Muscle of back (tissue), 11 donors: Measurements from ENCODE around the gene NOP9. TPM values are rescaled to one million over a fixed set of nuclear protein-coding genes. Genes with fewer than 3 reads are reported as not detected.

Experiments used
- DNase-seq, 3 donors: peaks; one replicate each; pipeline versions ENCODE4 v3.0.0 to v3.0.0-alpha.2; 2013
- polyA plus RNA-seq, 10 donors: library from polyadenylated mRNA; unstranded; fragments of 120-200 nt; gene quantifications; one replicate each; pipeline ENCODE4 v1.2.1, GENCODE V29; 2013; ENCODE audit not compliant: insufficient read length in 10 of 10

NOP9 gene
- polyA plus RNA-seq, 10 donors = 18.6 to 24.6 (median 20.0) TPM

GRCh38 chr14:24261969-24262327 is 37.7 kb upstream of the NOP9 start:
- no peak for DNase-seq

- no peak for DNase-seq
These were observed 36.6 kb upstream of the NOP9 start, which contains the start of gene TGM1 for GRCh38 chr14:24262821-24263733. TGM1 (minus strand) TSS chr14:24263177; CDS start chr14:24262352, 825 bp downstream.

- no peak for DNase-seq
These were observed 35.8 kb upstream of the NOP9 start for GRCh38 chr14:24263848-24264247.

GRCh38 chr14:24264298-24264697 is 35.4 kb upstream of the NOP9 start:
- peak in 1 of 3 donors; percentile 31 for DNase-seq

- no peak for DNase-seq
These were observed 33.1 kb upstream of the NOP9 start for GRCh38 chr14:24266344-24267244.

GRCh38 chr14:24267516-24267915 is 32.1 kb upstream of the NOP9 start:
- DNase-seq = no peak

- no peak for DNase-seq
These were observed 31.4 kb upstream of the NOP9 start for GRCh38 chr14:24268225-24268624.

- DNase-seq = no peak
These were observed 30.3 kb upstream of the NOP9 start for GRCh38 chr14:24269368-24269767.

- DNase-seq = no peak
These were observed 29.6 kb upstream of the NOP9 start for GRCh38 chr14:24269910-24270536.

- DNase-seq = no peak
These were observed 29.0 kb upstream of the NOP9 start for GRCh38 chr14:24270537-24271133.

- peak; percentile 86 to 95 (median 91) for DNase-seq
These were observed 28.4 kb upstream of the NOP9 start, which contains the start of gene RABGGTA for GRCh38 chr14:24271134-24271833. RABGGTA (minus strand) TSS chr14:24271597; CDS start chr14:24271115, 482 bp downstream.

GRCh38 chr14:24271834-24272263 is 27.8 kb upstream of the NOP9 start:
- no peak for DNase-seq

GRCh38 chr14:24272467-24272866 is 27.2 kb upstream of the NOP9 start:
- DNase-seq = no peak

GRCh38 chr14:24273422-24273998 is 26.1 kb upstream of the NOP9 start:
- no peak for DNase-seq

GRCh38 chr14:24274101-24274543 is 25.5 kb upstream of the NOP9 start:
- no peak for DNase-seq

GRCh38 chr14:24277071-24277470 is 22.6 kb upstream of the NOP9 start:
- DNase-seq = no peak

GRCh38 chr14:24277606-24278321 is 21.9 kb upstream of the NOP9 start:
- DNase-seq = no peak

- DNase-seq = no peak
These were observed 21.2 kb upstream of the NOP9 start for GRCh38 chr14:24278424-24278823.

- no peak for DNase-seq
These were observed 20.1 kb upstream of the NOP9 start for GRCh38 chr14:24279301-24280186.
